GM15510 (cell line): Measurements from ENCODE around the gene WDR44.

Experiments
- POLR2A ChIP-seq: IDR thresholded peaks from 3 replicates; pipeline ENCODE4 v1.6.1; 2011; ENCODE audit warnings: borderline replicate concordance; ENCODE audit not compliant: insufficient read length; ENCODE audit errors: extremely low read depth

The WDR44 gene

GRCh38 chrX:118495061-118495921 lies 149.4 kb downstream of the WDR44 start, which contains the start of gene DOCK11:
Gene DOCK11 (plus strand): TSS chrX:118495815. CDS start chrX:118495972, 157 bp downstream.
- TF ChIP-seq POLR2A, result peak; percentile 62

- peak; percentile 52 for TF ChIP-seq POLR2A
These were observed 150.3 kb downstream of the WDR44 start for GRCh38 chrX:118495958-118496762.

- TF ChIP-seq POLR2A, result no peak
These were observed 150.8 kb downstream of the WDR44 start for GRCh38 chrX:118496763-118497079.

GRCh38 chrX:118497180-118497818 lies 151.4 kb downstream of the WDR44 start:
- TF ChIP-seq POLR2A, result no peak

GRCh38 chrX:118498351-118498750 lies 152.4 kb downstream of the WDR44 start:
- no peak for TF ChIP-seq POLR2A

GRCh38 chrX:118498755-118499154 lies 152.8 kb downstream of the WDR44 start:
- TF ChIP-seq POLR2A, result no peak

- no peak for TF ChIP-seq POLR2A
These were observed 153.4 kb downstream of the WDR44 start for GRCh38 chrX:118499295-118499694.
